H9 (cell line): ENCODE results near the gene OSBPL9. TPM values are rescaled to one million over a fixed set of nuclear protein-coding genes. Genes with fewer than 3 reads are reported as not detected.

ENCODE experiments used
- DNase-seq: peaks from one replicate; pipeline ENCODE4 v3.0.0-alpha.2; 2017
- H2AFZ ChIP-seq: one replicate; pipeline ENCODE4 v1.6.1; 2013; ENCODE audit warnings: mild to moderate bottlenecking, low read length, control low read depth, moderate library complexity
- H2AK5ac ChIP-seq: 2 replicates; pipeline ENCODE4 v1.6.1; 2013; ENCODE audit warnings: low read length, control low read depth, mixed read lengths; ENCODE audit not compliant: insufficient read length
- H2BK120ac ChIP-seq: one replicate; pipeline ENCODE4 v1.6.1; 2013; ENCODE audit warnings: low read depth, mild to moderate bottlenecking, low read length, control low read depth, inconsistent platforms; ENCODE audit not compliant: poor library complexity, severe bottlenecking
- H2BK12ac ChIP-seq: 2 replicates; pipeline ENCODE4 v1.6.1; 2013; ENCODE audit warnings: low read length, control low read depth, mixed read lengths, low read depth; ENCODE audit not compliant: insufficient read length
- H2BK15ac ChIP-seq: 2 replicates; pipeline ENCODE4 v1.6.1; 2013; ENCODE audit warnings: low read depth, low read length, control low read depth
- H2BK20ac ChIP-seq: one replicate; pipeline ENCODE4 v1.6.1; 2013; ENCODE audit warnings: low read depth, mild to moderate bottlenecking, low read length, control low read depth, inconsistent platforms; ENCODE audit not compliant: poor library complexity, severe bottlenecking
- H2BK5ac ChIP-seq: 2 replicates; pipeline ENCODE4 v1.6.1; 2013; ENCODE audit warnings: low read length, control low read depth, mixed read lengths; ENCODE audit not compliant: insufficient read length
- H3K14ac ChIP-seq: 2 replicates; pipeline ENCODE4 v1.6.1; 2013; ENCODE audit warnings: low read length, control low read depth; ENCODE audit not compliant: insufficient read depth
- H3K18ac ChIP-seq: 2 replicates; pipeline ENCODE4 v1.6.1; 2013; ENCODE audit warnings: low read depth, mild to moderate bottlenecking, mixed read lengths, low read length, control low read depth; ENCODE audit not compliant: insufficient read length
- H3K23ac ChIP-seq: 2 replicates; pipeline ENCODE4 v1.6.1; 2013; ENCODE audit warnings: low read length, control low read depth, mixed read lengths, low read depth; ENCODE audit not compliant: insufficient read length
- H3K23me2 ChIP-seq: 2 replicates; pipeline ENCODE4 v1.6.1; 2013; ENCODE audit warnings: low read depth, mild to moderate bottlenecking, mixed read lengths, low read length, control low read depth; ENCODE audit not compliant: insufficient read length, poor library complexity, severe bottlenecking
- H3K27ac ChIP-seq: 2 replicates; pipeline ENCODE4 v1.5.1; 2013; ENCODE audit warnings: low read length, control low read depth, mixed read lengths, low read depth; ENCODE audit not compliant: insufficient read length
- H3K27me3 ChIP-seq: 2 replicates; pipeline ENCODE4 v1.6.1; 2013; ENCODE audit warnings: low read length, control low read depth, inconsistent platforms; ENCODE audit not compliant: insufficient read depth
- H3K4ac ChIP-seq: 2 replicates; pipeline ENCODE4 v1.6.1; 2013; ENCODE audit warnings: low read depth, mild to moderate bottlenecking, control low read depth, inconsistent platforms, low read length, moderate library complexity
- H3K4me1 ChIP-seq: 2 replicates; pipeline ENCODE4 v1.6.1; 2013; ENCODE audit warnings: low read length, control low read depth, inconsistent platforms; ENCODE audit not compliant: insufficient read depth
- H3K4me2 ChIP-seq: 2 replicates; pipeline ENCODE4 v1.6.1; 2013; ENCODE audit warnings: low read length, control low read depth, mixed read lengths; ENCODE audit not compliant: insufficient read length, insufficient read depth
- H3K56ac ChIP-seq: 2 replicates; pipeline ENCODE4 v1.6.1; 2013; ENCODE audit warnings: low read depth, mild to moderate bottlenecking, mixed read lengths, low read length, control low read depth; ENCODE audit not compliant: insufficient read length
- H3K79me1 ChIP-seq: 2 replicates; pipeline ENCODE4 v1.6.1; 2013; ENCODE audit warnings: low read depth, mild to moderate bottlenecking, moderate library complexity, low read length, control low read depth, inconsistent platforms; ENCODE audit not compliant: insufficient read depth, poor library complexity, severe bottlenecking
- H3K79me2 ChIP-seq: 2 replicates; pipeline ENCODE4 v1.6.1; 2013; ENCODE audit warnings: low read length, control low read depth, inconsistent platforms; ENCODE audit not compliant: insufficient read depth
- H3K9ac ChIP-seq: 2 replicates; pipeline ENCODE4 v1.6.1; 2013; ENCODE audit warnings: low read length, control low read depth, mixed read lengths; ENCODE audit not compliant: insufficient read length; ENCODE audit errors: extremely low read depth
- H3K9me3 ChIP-seq: one replicate; pipeline ENCODE4 v1.6.1; 2013; ENCODE audit warnings: low read depth, low read length, inconsistent platforms; ENCODE audit not compliant: control insufficient read depth
- H3T11ph ChIP-seq: one replicate; pipeline ENCODE4 v1.6.1; 2013; ENCODE audit warnings: mild to moderate bottlenecking, low read length, control low read depth, inconsistent platforms
- H4K20me1 ChIP-seq: one replicate; pipeline ENCODE4 v1.6.1; 2013; ENCODE audit not compliant: control insufficient read depth, insufficient read length, insufficient read depth
- H4K5ac ChIP-seq: 2 replicates; pipeline ENCODE4 v1.6.1; 2013; ENCODE audit warnings: low read depth, mild to moderate bottlenecking, mixed read lengths, low read length, control low read depth; ENCODE audit not compliant: insufficient read length
- H4K8ac ChIP-seq: replicated peaks from 2 replicates; pipeline ENCODE4 v1.6.1; 2013; ENCODE audit warnings: low read length, control low read depth, mixed read lengths, low read depth; ENCODE audit not compliant: insufficient read length
- H4K91ac ChIP-seq: 2 replicates; pipeline ENCODE4 v1.6.1; 2013; ENCODE audit warnings: low read depth, mild to moderate bottlenecking, moderate library complexity, mixed read lengths, low read length, control low read depth; ENCODE audit not compliant: insufficient read length
- H3K27ac Mint-ChIP-seq, 3 experiments: 2 replicates in 2 of 3; 3 replicates in 1 of 3; pipeline ENCODE4 v1.8.0; 2020 to 2021; ENCODE audit warnings: mixed read lengths in 3 of 3, mild to moderate bottlenecking in 1 of 3, moderate library complexity in 1 of 3
- H3K27me3 Mint-ChIP-seq: 2 replicates; pipeline ENCODE4 v1.8.0; 2021; ENCODE audit warnings: low read depth, mild to moderate bottlenecking, moderate library complexity, mixed read lengths
- H3K36me3 Mint-ChIP-seq, 3 experiments: 2 replicates in 2 of 3; 3 replicates in 1 of 3; pipeline ENCODE4 v1.8.0; 2020 to 2021; ENCODE audit warnings: low read depth in 3 of 3, mixed read lengths in 3 of 3; ENCODE audit not compliant: insufficient read depth in 1 of 3
- H3K4me1 Mint-ChIP-seq, 2 experiments: 2 replicates each; pipeline ENCODE4 v1.8.0; 2020; ENCODE audit warnings: mixed read lengths in 2 of 2
- H3K4me3 Mint-ChIP-seq, 2 experiments: 2 replicates in 1 of 2; 3 replicates in 1 of 2; pipeline ENCODE4 v1.8.0; 2020 to 2021; ENCODE audit warnings: mild to moderate bottlenecking in 2 of 2, mixed read lengths in 2 of 2, moderate library complexity in 1 of 2
- H3K9me3 Mint-ChIP-seq, 2 experiments: 2 replicates in 1 of 2; 3 replicates in 1 of 2; pipeline ENCODE4 v1.8.0; 2020; ENCODE audit warnings: mild to moderate bottlenecking in 2 of 2, mixed read lengths in 2 of 2, moderate library complexity in 1 of 2
- WGBS: extraction: QIAGEN DNeasy Blood & Tissue Kit; methylation state at CpG from one replicate; pipeline ENCODE4 v1.1.7; 2013; ENCODE audit warnings: missing lambda C conversion rate, low lambda C conversion rate, mixed read lengths; ENCODE audit not compliant: insufficient read length; ENCODE audit errors: extremely low coverage; 5-methylcytosine and 5-hydroxymethylcytosine counted together
- total RNA-seq: library from RNA; stranded (reverse); gene quantifications from 2 replicates; pipeline ENCODE4 v1.2.1, GENCODE V29; 2021
- TF ChIP-seq, protein P1 (sequence below): fragments of 200-600 bp; sonication (generic); conservative IDR thresholded peaks from 3 replicates; pipeline ENCODE4 v1.8.0; 2021; ENCODE audit warnings: antibody characterized with exemption, mild to moderate bottlenecking

OSBPL9 gene
- total RNA-seq, 1 experiment from 2014 or later: 76.7 TPM

DNA sequence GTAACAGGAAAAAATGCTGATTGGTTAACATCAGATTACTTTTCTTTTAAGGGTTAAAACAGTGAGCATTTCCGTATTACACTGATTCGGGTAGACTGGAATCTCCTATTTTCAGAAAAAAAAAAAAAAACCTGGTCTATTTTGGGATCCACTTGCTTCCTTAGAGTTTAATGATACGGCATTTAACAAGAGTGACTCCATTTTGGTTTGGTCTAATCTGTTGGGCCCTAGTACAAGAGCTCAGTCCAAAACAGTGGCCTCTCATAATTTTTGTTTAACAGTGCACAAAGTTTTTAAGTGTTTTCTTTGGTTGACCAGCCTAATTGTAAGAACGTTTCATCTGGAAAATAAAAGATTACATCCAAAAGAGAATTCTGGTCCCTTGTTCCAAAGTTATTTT, 141.4 kb downstream of the OSBPL9 start:
- no peaks in the 10 kb centered on the region for H3K27me3 ChIP-seq
- H2BK5ac ChIP-seq: no peak overlapping the region
- no peak overlapping the region for H3K4ac ChIP-seq
- no CpG with 5 or more reads among the region's 4 CpGs for WGBS
- H4K20me1 ChIP-seq: no peaks in the 10 kb centered on the region
- no peak overlapping the region for H3K14ac ChIP-seq
- H4K5ac ChIP-seq: no peak overlapping the region
- no peak overlapping the region for H2AFZ ChIP-seq
- H2AK5ac ChIP-seq: no peak overlapping the region
- H3K9ac ChIP-seq: no peak overlapping the region
- Mint-ChIP-seq H3K27ac (no peak overlapping the region), H3K27me3 (no peaks in the 10 kb centered on the region), H3K36me3 (peaks cover 0 to 24% (median 11%) of the 10 kb centered on the region in 3 experiments; a peak in 5 of 7 replicates), H3K4me3 (no peak overlapping the region), H3K9me3 (no peaks in the 10 kb centered on the region), H3K4me1 (no peaks in the 10 kb centered on the region)
- H3K23me2 ChIP-seq: no peaks in the 10 kb centered on the region
- H3K18ac ChIP-seq: no peak overlapping the region
- H2BK12ac ChIP-seq: no peak overlapping the region
- no peak overlapping the region for H3K56ac ChIP-seq
- H3K9me3 ChIP-seq: no peaks in the 10 kb centered on the region
- TF ChIP-seq, protein P1, sequence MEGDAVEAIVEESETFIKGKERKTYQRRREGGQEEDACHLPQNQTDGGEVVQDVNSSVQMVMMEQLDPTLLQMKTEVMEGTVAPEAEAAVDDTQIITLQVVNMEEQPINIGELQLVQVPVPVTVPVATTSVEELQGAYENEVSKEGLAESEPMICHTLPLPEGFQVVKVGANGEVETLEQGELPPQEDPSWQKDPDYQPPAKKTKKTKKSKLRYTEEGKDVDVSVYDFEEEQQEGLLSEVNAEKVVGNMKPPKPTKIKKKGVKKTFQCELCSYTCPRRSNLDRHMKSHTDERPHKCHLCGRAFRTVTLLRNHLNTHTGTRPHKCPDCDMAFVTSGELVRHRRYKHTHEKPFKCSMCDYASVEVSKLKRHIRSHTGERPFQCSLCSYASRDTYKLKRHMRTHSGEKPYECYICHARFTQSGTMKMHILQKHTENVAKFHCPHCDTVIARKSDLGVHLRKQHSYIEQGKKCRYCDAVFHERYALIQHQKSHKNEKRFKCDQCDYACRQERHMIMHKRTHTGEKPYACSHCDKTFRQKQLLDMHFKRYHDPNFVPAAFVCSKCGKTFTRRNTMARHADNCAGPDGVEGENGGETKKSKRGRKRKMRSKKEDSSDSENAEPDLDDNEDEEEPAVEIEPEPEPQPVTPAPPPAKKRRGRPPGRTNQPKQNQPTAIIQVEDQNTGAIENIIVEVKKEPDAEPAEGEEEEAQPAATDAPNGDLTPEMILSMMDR: no peak
- no peak for DNase-seq
- no peaks in the 10 kb centered on the region for H3K79me2 ChIP-seq
- no peak overlapping the region for H2BK120ac ChIP-seq
- no peak overlapping the region for H4K8ac ChIP-seq
- no peak overlapping the region for H3K27ac ChIP-seq
- H3K79me1 ChIP-seq: no peaks in the 10 kb centered on the region
- no peak overlapping the region for H4K91ac ChIP-seq
- H2BK15ac ChIP-seq: no peak overlapping the region
- no peak overlapping the region for H3T11ph ChIP-seq
- no peak overlapping the region for H3K23ac ChIP-seq
- H2BK20ac ChIP-seq: no peak overlapping the region
- H3K4me2 ChIP-seq: no peak overlapping the region
- H3K4me1 ChIP-seq: no peaks in the 10 kb centered on the region
